K562 (cell line): ENCODE data around the gene IGSF3. TPM values are rescaled to one million over a fixed set of nuclear protein-coding genes. Genes with fewer than 3 reads are reported as not detected.

Experiments used
- AFF4 ChIP-seq: sonication (generic); formaldehyde crosslinking; IDR thresholded peaks from 2 replicates; pipeline ENCODE4 v1.8.0; 2023; ENCODE audit warnings: mild to moderate bottlenecking, missing genetic modification reagents
- BCOR ChIP-seq: fragments of 450-650 bp; IDR thresholded peaks from 2 replicates; pipeline ENCODE4 v1.6.1; 2016
- EHMT2 ChIP-seq: fragments of 450-650 bp; IDR thresholded peaks from 2 replicates; pipeline ENCODE4 v1.6.1; 2018; ENCODE audit warnings: antibody characterized with exemption
- NCOR1 ChIP-seq: fragments of 450-650 bp; IDR thresholded peaks from 2 replicates; pipeline ENCODE4 v1.6.1; 2016; ENCODE audit warnings: mild to moderate bottlenecking, moderate library complexity
- NR4A1 ChIP-seq, 2 experiments: fragments of 250-450 bp in 1 of 2; fragments of 450-650 bp in 1 of 2; sonication (Bioruptor Pico) in 1 of 2; IDR thresholded peaks; 2 replicates each; pipeline versions ENCODE4 v1.4.0 to v1.6.1; 2016 to 2020; ENCODE audit warnings: mild to moderate bottlenecking in 2 of 2, missing compliant biosample characterization in 1 of 2, missing genetic modification characterization in 1 of 2, moderate library complexity in 1 of 2
- SMARCB1 ChIP-seq: IDR thresholded peaks from 2 replicates; pipeline ENCODE4 v1.6.1; 2011; ENCODE audit warnings: improper control_type of control experiment, low read depth; ENCODE audit not compliant: insufficient read length
- SMC3 ChIP-seq: conservative IDR thresholded peaks from 2 replicates; pipeline ENCODE4 v1.6.1; 2011; ENCODE audit warnings: low read depth, low read length, improper control_type of control experiment; ENCODE audit not compliant: insufficient read depth
- TSHZ1 ChIP-seq: fragments of 250-450 bp; sonication (Bioruptor Pico); IDR thresholded peaks from 2 replicates; pipeline ENCODE4 v1.4.0; 2020; ENCODE audit warnings: mild to moderate bottlenecking, moderate library complexity
- ZBTB11 ChIP-seq, 3 experiments: fragments of 200-800 bp in 1 of 3; fragments of 250-450 bp in 1 of 3; fragments of 450-650 bp in 1 of 3; sonication (Bioruptor Pico) in 1 of 3; sonication (Bioruptor generic) in 1 of 3; formaldehyde crosslinking in 1 of 3; IDR thresholded peaks; 2 replicates each; pipeline versions ENCODE4 v1.6.1 to v1.8.0; 2016 to 2022; ENCODE audit warnings: mild to moderate bottlenecking in 2 of 3, missing genetic modification characterization in 2 of 3, missing compliant biosample characterization in 1 of 3, moderate library complexity in 1 of 3
- polyA plus RNA-seq, 8 experiments: library from polyadenylated mRNA; depleted of rRNA in 4 of 8; stranded (reverse) in 5 of 8; unstranded in 3 of 8; fragments of >200 nt; fragmentation: Nextera tagmentation in 2 of 8; fragmentation: Illumina TruSeq in 1 of 8; extraction: Ambion mirVana in 2 of 8; extraction: Trizol in 1 of 8; gene quantifications; 2 replicates each; pipeline versions ENCODE4 v1.2.1 to v1.2.3, GENCODE V29; 2011 to 2014; ENCODE audit warnings: inconsistent platforms in 1 of 8, missing spikeins in 1 of 8
- total RNA-seq, 7 experiments: library from RNA; depleted of rRNA in 6 of 7; stranded (reverse); fragments of >200 nt in 6 of 7; fragmentation: Illumina TruSeq in 2 of 7; extraction: Trizol in 2 of 7; gene quantifications; 2 replicates each; pipeline versions ENCODE4 v1.2.1 to v1.2.3, GENCODE V29; 2011 to 2021; ENCODE audit warnings: low replicate concordance in 1 of 7

Gene IGSF3
- total and polyA plus RNA-seq, 9 of the 15 experiments (the other 6 are each of a cell fraction or from before 2014, with no cell fraction given) = 1.1 to 15.0 (median 8.3) TPM

- TF ChIP-seq AFF4 (CRISPR knock-in tag) = no peak
- 0 out of 2 replicates have a peak, but pooled peaks have one; percentile 34 for TF ChIP-seq EHMT2
- TF ChIP-seq BCOR = no peak
- no peak for TF ChIP-seq SMARCB1
- no peak for TF ChIP-seq TSHZ1
- TF ChIP-seq ZBTB11 (CRISPR knock-in tag; IDR thresholded peaks at IDR 0.05) = peak in 1 of 3 experiments; percentile 52; a peak in 2 of 6 replicates
- no peak for TF ChIP-seq NR4A1 (CRISPR knock-in tag; IDR thresholded peaks at IDR 0.05)
- 0 out of 2 replicates have a peak, but pooled peaks have one; percentile 64 for TF ChIP-seq NR4A1 (tag; IDR thresholded peaks at IDR 0.05)
- TF ChIP-seq NCOR1 = no peak
- TF ChIP-seq SMC3 = no peak
Measured at GRCh38 chr1:116680752-116681151, 13.2 kb upstream of the IGSF3 start (continued).
